GM12891 (cell line): Measurements from ENCODE around the gene ZNF14.

Source experiments
- POLR2A ChIP-seq: IDR thresholded peaks from 2 replicates; pipeline ENCODE4 v1.6.1; 2011; ENCODE audit warnings: low read depth, low read length, control low read depth
- POLR2AphosphoS5 ChIP-seq: IDR thresholded peaks from 2 replicates; pipeline ENCODE4 v1.6.1; 2011; ENCODE audit warnings: low read depth, low read length, control low read depth
- TAF1 ChIP-seq: IDR thresholded peaks from 2 replicates; pipeline ENCODE4 v1.6.1; 2011; ENCODE audit warnings: low read depth, low read length, control low read depth

DNA sequence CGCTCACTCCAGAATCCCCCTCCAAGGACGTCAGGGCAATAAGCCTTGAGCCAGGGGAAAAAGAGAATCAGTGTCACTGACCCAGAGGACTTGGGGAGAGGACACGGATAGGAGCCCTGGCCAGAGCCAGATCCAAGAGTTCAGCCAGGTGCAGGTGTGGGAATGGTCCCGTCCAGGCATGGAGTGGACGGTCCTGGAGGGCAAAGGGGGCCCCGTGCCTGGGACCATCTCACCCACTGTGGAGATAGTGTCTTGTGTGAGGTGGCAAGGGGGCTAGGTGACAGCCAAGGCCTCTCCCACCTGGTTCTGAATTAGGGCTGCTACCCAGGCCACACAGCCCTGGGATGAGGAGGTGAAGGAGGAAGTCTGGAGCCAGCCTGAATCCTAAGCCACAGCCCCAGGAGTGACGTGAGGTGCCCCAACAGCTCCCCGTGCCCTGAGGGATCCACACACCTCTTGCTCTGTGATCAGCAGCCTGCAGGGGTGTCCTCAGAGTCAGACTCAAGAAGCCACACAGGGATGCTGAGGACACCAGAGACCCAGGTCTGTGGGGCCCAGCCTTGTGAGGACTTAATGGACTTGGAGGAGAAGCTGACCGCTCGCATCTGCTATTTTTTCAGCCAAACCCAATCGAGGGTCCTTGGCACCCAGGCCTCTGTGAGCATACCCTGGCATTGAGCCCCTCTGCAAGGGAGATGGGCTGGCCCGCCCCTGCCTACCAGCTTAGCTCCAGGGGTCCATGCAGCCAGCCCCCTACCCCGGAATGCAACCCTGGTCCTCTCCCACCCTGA is 16.4 kb upstream of the ZNF14 start:
- TF ChIP-seq POLR2AphosphoS5 (no peak), TAF1 (no peak), POLR2A (no peak)
